ENCODE data around the gene RNH1. TPM values are rescaled to one million over a fixed set of nuclear protein-coding genes. Genes with fewer than 3 reads are reported as not detected.
"Not testable (repeated sequence)": the region's sequence is repeated elsewhere in the genome, so short reads cannot be mapped to it uniquely, and the experiment has no call there.

The RNH1 gene
- total RNA-seq, 1 donor = 165 TPM

GRCh38 chr11:520428-521176 lies 13.6 kb upstream of the RNH1 start:
- DNase-seq (ENCODE audit: low read depth in 2 of 3, low spot score in 2 of 3) = no peak

GRCh38 chr11:518463-519202 lies 11.6 kb upstream of the RNH1 start:
- DNase-seq (ENCODE audit: low read depth in 2 of 3, low spot score in 2 of 3) = peak; percentile 88 to 98 (median 92)

- DNase-seq (ENCODE audit: low read depth in 2 of 3, low spot score in 2 of 3) = not testable (repeated sequence)
These were observed 10.1 kb upstream of the RNH1 start for GRCh38 chr11:516918-517685.

- DNase-seq (ENCODE audit: low read depth in 2 of 3, low spot score in 2 of 3) = no peak
These were observed 9.4 kb upstream of the RNH1 start for GRCh38 chr11:516400-516799.

GRCh38 chr11:515131-515530 lies 8.1 kb upstream of the RNH1 start:
- DNase-seq (ENCODE audit: low read depth in 2 of 3, low spot score in 2 of 3) = no peak

- no peak for DNase-seq (ENCODE audit: low read depth in 2 of 3, low spot score in 2 of 3)
These were observed 7.6 kb upstream of the RNH1 start for GRCh38 chr11:514606-515005.

GRCh38 chr11:512761-513595 lies 5.9 kb upstream of the RNH1 start:
- no peak for DNase-seq (ENCODE audit: low read depth in 2 of 3, low spot score in 2 of 3)

- DNase-seq (ENCODE audit: low read depth in 2 of 3, low spot score in 2 of 3) = no peak
These were observed 1.9 kb upstream of the RNH1 start for GRCh38 chr11:508956-509355.

- DNase-seq (ENCODE audit: low read depth in 2 of 3, low spot score in 2 of 3) = no peak
These were observed 879 bp upstream of the RNH1 start for GRCh38 chr11:507727-508515.

GRCh38 chr11:506238-506994 lies 626 bp downstream of the RNH1 start:
- peak; percentile 94 to 97 (median 97) for DNase-seq (ENCODE audit: low read depth in 2 of 3, low spot score in 2 of 3)

GRCh38 chr11:504994-505344 lies 2.1 kb downstream of the RNH1 start:
- DNase-seq (ENCODE audit: low read depth in 2 of 3, low spot score in 2 of 3) = no peak

GRCh38 chr11:504053-504993 lies 2.7 kb downstream of the RNH1 start:
- peak in 1 of 3 donors; percentile 28 for DNase-seq (ENCODE audit: low read depth in 2 of 3, low spot score in 2 of 3)

GRCh38 chr11:503179-503981 lies 3.7 kb downstream of the RNH1 start:
- no peak for DNase-seq (ENCODE audit: low read depth in 2 of 3, low spot score in 2 of 3)

GRCh38 chr11:502288-503178 lies 4.5 kb downstream of the RNH1 start:
- no peak for DNase-seq (ENCODE audit: low read depth in 2 of 3, low spot score in 2 of 3)

GRCh38 chr11:501683-502287 lies 5.3 kb downstream of the RNH1 start:
- no peak for DNase-seq (ENCODE audit: low read depth in 2 of 3, low spot score in 2 of 3)
